Lung microvascular endothelial cell (primary cell): ENCODE results near the gene PTPRN2. TPM values are rescaled to one million over a fixed set of nuclear protein-coding genes. Genes with fewer than 3 reads are reported as not detected.
"Not testable (repeated sequence)": the region's sequence is repeated elsewhere in the genome, so short reads cannot be mapped to it uniquely, and the experiment has no call there.

Source experiments
- DNase-seq, 2 donors: peaks; one replicate each; pipeline versions ENCODE4 v3.0.0 to v3.0.0-alpha.2; 2010; ENCODE audit warnings: low read depth in 2 of 2
- total RNA-seq: library from RNA; depleted of rRNA; stranded (reverse); fragments of >200 nt; gene quantifications from 2 replicates; pipeline ENCODE4 v1.2.1, GENCODE V29; 2014

PTPRN2 gene
- total RNA-seq, 1 donor from 2014 or later, result 4.6 TPM

DNA sequence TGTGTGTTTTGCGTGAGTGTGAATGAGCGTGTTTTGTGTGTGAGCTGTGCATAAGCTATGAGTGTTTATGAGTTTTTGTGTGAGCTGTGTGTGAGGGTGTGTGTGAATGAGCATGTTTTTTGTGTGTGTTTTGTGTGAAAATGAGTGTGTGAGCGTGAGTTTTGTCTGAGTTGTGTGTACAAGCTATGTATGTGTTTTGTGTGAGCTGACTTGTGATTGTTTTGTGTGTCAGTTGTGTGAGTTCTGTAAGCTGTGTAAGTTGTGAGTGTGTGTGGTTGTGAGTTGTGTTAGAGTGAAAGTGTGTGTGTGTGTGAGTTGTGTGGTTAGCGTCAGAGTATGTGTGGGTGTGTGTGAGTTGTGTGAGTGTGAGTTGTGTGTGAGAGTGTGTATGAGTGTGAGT lies 343.2 kb downstream of the PTPRN2 start:
- DNase-seq, result no peak

DNA sequence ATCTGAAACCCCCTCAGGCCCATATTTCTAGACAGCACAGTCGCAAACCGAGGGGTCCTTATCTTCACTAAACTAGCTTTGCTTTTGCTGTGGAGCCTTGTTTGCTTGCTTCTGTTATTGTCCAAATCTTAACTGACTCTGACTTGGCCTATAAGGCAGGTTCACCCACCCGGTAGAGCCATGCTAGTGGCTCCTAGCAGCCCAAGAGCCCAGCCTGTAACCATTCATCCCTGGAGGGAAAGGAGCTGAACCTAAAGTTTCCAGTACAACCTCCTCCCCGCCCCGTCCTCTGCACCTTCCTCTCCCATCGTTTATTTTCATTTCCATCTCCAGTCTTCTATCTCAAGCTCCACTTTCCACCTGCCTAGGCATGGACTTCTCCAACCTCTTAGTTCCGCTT lies 345.7 kb downstream of the PTPRN2 start:
- no peak for DNase-seq

- DNase-seq, result no peak
Measured at GRCh38 chr7:158240801-158241200, 346.8 kb downstream of the PTPRN2 start.

DNA sequence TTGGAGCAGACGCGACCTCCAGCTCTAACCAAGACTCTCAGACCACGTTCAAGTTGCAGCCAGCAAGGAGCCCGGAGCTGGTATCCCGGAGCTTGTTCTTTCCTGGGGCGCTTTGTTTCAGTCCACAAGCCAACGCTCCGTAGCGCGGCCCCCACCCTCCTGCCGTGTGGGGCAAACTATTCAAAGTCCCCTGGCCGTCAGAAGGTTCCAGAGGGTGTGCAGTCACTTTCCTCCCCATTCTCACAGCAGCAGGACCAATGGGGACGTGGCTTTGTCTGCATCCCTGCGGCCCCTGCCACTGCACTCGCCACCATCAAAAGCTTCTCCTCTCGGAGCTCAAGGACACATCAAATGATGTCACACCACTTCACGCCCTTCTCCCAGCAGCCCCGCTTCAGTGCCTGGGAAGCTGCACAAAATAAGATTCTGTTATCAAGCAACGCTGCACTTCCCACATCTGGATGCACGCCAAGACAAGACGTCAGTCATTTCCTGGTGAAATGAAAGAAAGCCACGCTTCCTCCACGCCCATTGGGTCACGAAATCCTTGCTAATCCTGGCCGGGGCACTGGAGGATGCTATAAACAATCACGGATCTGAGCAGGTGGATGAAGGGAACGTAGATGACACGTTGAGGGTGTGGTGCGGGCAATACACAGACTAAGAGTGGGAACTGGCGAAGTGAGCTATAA lies 348.2 kb downstream of the PTPRN2 start:
- DNase-seq, result no peak

DNA sequence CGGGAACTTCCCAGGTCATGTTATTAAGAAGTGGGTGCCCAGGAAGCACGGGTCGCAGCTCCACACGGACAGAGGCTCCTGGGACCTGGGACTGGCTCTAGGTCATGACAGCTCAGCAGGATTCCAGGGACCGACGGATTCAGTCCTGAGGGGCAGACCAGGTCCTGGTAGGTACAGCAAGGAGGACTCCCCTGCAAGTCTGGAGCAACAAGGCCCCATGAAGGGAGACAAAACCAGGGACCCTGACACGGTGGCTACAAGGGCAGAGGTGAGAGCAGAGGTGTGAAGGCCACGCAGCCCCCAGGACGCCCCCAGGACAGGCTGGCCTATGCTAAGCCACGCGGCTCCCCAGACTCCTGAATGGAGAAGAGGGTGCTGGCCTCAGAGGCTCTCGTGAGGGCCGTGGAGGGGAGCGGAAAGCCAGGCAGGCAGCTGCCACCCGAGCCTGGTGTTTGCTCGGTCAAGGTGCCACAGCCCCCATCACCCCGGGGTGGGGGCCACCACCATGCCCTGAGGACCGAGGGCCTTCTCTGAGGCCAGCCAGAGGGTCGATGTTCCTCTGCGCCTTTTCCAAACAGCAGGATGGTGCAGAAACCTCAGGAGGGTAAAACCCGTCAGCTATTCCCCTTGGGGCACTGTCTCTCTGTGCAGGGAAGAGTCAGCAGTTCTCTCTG lies 348.9 kb downstream of the PTPRN2 start:
- no peak for DNase-seq

GRCh38 chr7:158237672-158238335 lies 349.8 kb downstream of the PTPRN2 start:
- no peak for DNase-seq

GRCh38 chr7:158236400-158236799 lies 351.2 kb downstream of the PTPRN2 start:
- DNase-seq, result no peak

DNA sequence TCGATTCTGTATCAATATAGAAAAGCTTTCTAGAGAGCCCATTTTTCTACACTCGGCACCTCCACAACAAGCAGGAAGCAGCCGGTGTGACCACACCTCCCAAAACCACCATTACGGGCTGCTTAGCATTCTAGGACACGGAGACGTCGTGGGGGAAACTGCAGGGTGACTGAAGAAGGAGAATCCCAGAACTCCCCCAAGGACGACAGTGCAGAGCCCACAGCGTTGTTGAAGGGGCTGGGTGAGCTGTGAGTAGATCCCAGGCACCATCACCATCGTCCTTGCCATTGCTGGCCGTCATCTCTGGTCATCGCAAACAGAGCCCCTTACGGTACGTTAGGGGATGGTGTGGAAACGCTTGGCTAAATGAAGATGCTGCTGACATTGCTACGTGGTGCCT lies 351.8 kb downstream of the PTPRN2 start:
- DNase-seq, result no peak

DNA sequence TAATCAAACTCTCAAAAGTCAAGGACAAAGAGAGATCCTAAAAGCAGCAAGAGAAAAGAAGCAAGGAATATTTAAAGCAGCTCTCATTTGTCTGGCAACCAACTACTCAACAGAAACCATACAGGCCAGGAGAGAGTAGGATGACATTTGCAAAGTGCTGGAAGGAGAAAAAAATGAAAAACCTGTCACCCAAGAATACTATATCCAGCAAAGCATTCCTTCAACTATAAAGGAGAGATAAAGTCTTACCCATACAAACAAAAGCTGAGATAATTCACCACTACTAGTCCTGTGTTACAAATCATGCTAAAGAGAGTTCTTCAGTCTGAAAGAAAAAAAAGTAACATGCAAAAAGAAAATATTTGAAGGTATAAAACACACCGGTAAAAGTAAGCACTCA lies 357.7 kb downstream of the PTPRN2 start:
- no peak for DNase-seq

DNA sequence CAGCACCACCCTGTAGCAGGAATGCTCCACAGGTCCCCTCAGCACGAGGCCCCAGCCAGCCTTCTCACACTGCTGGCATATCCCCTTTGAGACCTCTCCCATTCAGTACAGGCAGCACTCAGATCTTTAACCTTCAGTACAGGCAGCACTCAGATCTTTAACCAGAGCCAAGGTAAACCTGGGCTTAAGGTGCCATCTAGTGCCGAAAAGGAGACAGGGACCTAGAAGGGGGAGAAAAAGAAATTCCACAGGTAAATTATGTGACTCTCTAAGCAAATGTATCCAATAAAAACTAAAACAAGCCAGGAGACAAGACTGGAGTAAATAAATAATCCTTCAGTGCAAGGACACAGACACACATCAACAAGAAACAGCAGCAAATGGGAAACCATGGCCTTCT lies 358.6 kb downstream of the PTPRN2 start:
- no peak for DNase-seq

GRCh38 chr7:158228131-158228530 lies 359.5 kb downstream of the PTPRN2 start:
- DNase-seq, result no peak

DNA sequence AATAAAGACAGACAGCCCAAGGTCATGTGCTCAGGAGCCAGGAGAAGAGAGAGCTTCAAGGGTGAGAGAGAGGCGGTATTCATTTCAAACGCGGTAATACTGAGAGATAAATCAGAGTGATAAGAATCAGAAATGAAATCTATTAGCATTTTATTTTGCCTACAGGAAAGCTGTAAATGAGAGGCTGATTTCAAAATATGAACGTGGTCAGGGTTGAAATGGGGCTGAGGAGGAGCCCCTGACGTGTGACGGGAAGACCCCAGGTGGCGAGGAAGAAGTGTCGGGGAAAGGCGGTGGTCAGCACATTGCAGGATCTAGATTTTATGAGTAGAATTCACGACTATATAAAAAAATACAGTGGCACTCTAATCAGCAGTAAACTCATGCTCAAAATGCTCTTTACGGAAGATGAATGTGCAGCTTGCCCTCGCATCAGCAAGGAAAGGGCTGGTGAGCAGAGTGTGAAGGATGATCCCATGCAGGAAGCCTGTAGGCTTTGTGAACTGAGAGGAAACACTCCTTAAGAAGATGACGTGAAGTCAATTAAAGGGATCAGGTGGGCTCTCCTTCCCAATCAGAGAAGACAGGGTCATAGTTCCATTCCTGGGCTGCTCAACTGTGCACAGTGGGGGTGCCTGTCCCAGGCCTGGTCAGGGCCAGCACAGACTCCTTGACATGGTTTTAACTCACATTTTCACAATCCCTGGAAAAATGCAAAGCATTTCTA lies 360.2 kb downstream of the PTPRN2 start:
- no peak for DNase-seq

GRCh38 chr7:158216198-158216597 lies 371.4 kb downstream of the PTPRN2 start:
- no peak for DNase-seq

DNA sequence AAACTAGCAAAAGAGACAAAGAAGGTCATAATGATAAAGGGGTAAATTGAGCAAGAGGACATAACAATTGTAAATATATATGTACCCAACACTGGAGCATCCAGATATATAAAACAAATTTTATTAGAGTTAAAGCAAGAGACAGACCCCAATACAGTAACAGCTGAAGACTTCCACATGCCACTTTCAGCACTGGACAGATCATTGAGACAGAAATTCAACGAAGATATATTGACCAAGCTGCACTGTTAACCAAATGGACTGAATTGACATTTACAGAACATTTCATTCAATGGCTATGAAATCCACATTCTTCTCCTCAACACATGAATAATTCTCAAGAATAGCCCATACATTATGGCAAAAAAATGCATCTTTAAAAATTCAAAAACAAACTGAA lies 378.2 kb downstream of the PTPRN2 start:
- no peak for DNase-seq

- DNase-seq, result no peak
Measured at GRCh38 chr7:158206341-158206740, 381.3 kb downstream of the PTPRN2 start.

GRCh38 chr7:158204453-158204852 lies 383.2 kb downstream of the PTPRN2 start:
- DNase-seq, result no peak

DNA sequence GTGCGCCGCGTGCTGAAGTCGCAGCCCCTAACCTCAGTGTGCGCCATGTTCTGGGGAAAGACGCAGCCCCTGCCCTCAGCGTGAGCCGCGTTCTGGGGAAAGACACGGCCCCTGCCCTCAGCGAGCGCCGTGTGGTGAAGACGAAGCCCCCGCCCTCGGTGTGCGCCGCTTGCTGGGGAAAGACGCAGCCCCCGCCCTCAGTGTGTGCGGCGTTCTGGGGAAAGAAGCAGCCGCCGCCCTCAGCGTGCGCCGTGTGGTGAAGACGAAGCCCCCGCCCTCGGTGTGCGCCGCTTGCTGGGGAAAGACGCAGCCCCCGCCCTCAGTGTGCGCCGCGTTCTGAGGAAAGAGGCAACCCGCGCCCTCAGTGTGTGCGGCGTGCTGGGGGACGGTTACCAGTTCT lies 383.7 kb downstream of the PTPRN2 start:
- DNase-seq, result not testable (repeated sequence)

GRCh38 chr7:158194365-158194900 lies 393.2 kb downstream of the PTPRN2 start:
- no peak for DNase-seq

GRCh38 chr7:158193446-158193845 lies 394.2 kb downstream of the PTPRN2 start:
- no peak for DNase-seq

DNA sequence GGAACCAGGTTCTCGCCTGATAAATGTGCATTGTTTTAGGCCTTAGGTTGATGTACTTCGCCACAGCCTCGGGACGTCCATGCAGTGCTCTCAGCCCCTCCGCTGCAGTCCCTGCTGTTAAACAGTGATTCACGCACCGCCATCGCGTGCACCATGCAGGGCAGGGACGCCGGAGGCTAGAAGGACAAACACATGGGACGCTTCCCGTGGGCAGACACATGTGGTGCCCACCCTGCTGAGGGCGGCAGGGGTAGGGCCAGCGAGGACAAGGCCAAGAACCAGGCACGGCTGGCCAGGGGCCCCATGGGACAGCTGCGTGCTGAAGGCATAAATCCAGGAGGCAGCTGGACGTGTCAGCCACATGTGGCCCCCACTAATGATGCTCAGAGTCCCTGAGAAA lies 394.7 kb downstream of the PTPRN2 start:
- DNase-seq, result no peak

GRCh38 chr7:158192184-158192835 lies 395.3 kb downstream of the PTPRN2 start:
- DNase-seq, result no peak
